GM06990 (cell line): ENCODE results near the gene ETNK1.
"Not testable (repeated sequence)": the region's sequence is repeated elsewhere in the genome, so short reads cannot be mapped to it uniquely, and the experiment has no call there.

Experiments
- DNase-seq: peaks from one replicate; pipeline ENCODE4 v3.0.0-alpha.2; 2011; ENCODE audit not compliant: insufficient read length; ENCODE audit errors: extremely low read depth
- H3K27me3 ChIP-seq: replicated peaks from 2 replicates; pipeline ENCODE4 v1.6.0; 2011; ENCODE audit warnings: low read length; ENCODE audit not compliant: control insufficient read depth, insufficient read depth
- H3K36me3 ChIP-seq: 2 replicates; pipeline ENCODE4 v1.5.1; 2011; ENCODE audit warnings: low read length; ENCODE audit not compliant: control insufficient read depth, insufficient read depth
- H3K4me3 ChIP-seq: replicated peaks from 2 replicates; pipeline ENCODE4 v1.5.1; 2011; ENCODE audit warnings: low read depth, mild to moderate bottlenecking, control low read depth, low read length
- CTCF ChIP-seq: IDR thresholded peaks from 2 replicates; pipeline ENCODE4 v1.5.1; 2011; ENCODE audit warnings: low read length, control low read depth, mild to moderate bottlenecking, inconsistent platforms; ENCODE audit not compliant: insufficient read depth, poor library complexity, severe bottlenecking

ETNK1 gene

GRCh38 chr12:22687361-22688076, 62.5 kb downstream of the ETNK1 start:
- peak; percentile 52 for DNase-seq
- H3K4me3 ChIP-seq: no peak overlapping the region
- no peak for TF ChIP-seq CTCF

DNA sequence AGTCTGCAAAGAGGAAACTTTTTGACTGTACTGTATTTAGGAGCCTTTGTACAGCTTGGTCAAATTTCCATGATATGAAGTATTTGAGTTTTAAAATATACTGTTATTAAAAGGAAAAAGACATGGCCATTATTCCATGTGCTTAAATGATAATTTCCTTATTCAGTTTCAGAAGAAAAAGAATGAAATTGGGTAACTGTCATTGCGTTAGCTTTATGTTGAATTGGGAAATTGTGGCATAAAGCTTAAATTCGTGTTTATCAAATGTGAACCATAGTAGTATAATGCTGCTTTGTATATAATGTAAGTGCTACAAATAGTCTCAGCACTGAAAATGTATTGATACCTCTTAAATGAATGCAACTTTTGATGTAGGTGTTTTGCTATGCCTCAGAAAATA, 64.9 kb downstream of the ETNK1 start:
- no peak for DNase-seq
- no peaks in the 10 kb centered on the region for H3K27me3 ChIP-seq
- TF ChIP-seq CTCF: no peak
- no peaks in the 10 kb centered on the region for H3K36me3 ChIP-seq
- H3K4me3 ChIP-seq: no peak overlapping the region

More at GRCh38 chr12:22687361-22688076, 62.5 kb downstream of the ETNK1 start:
- no peaks in the 10 kb centered on the region for H3K36me3 ChIP-seq
- H3K27me3 ChIP-seq: no peaks in the 10 kb centered on the region

DNA sequence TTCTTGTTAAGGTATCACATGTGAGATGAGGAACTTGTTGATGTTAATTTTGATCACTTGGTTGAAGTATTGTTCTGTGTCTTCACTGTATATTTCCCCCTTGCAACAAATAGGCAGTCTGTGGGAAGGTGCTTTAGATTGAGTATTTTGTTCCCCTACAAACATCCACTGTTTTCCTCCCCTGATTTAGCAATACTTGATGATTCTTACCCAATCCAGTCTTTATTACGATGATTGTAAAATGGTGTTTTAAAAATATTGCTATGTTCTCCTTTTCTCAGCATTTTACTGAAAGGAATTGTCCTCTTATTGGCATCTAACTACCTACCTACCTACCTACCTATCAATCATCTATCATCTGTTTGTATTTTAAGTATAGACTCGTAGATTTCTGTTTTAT, 66.3 kb downstream of the ETNK1 start:
- Histone ChIP-seq H3K4me3 (no peak overlapping the region), H3K36me3 (no peaks in the 10 kb centered on the region), H3K27me3 (no peaks in the 10 kb centered on the region)
- TF ChIP-seq CTCF: no peak
- DNase-seq: no peak

GRCh38 chr12:22692467-22692866, 67.5 kb downstream of the ETNK1 start:
- H3K27me3 ChIP-seq, H3K36me3 ChIP-seq, DNase-seq, H3K4me3 ChIP-seq: not testable (repeated sequence)

- peak; percentile 24 for DNase-seq
- no peak overlapping the region for H3K4me3 ChIP-seq
- no peak for TF ChIP-seq CTCF
- no peaks in the 10 kb centered on the region for H3K36me3 ChIP-seq
- no peaks in the 10 kb centered on the region for H3K27me3 ChIP-seq
Measured at GRCh38 chr12:22692964-22693555, 68.1 kb downstream of the ETNK1 start.

DNA sequence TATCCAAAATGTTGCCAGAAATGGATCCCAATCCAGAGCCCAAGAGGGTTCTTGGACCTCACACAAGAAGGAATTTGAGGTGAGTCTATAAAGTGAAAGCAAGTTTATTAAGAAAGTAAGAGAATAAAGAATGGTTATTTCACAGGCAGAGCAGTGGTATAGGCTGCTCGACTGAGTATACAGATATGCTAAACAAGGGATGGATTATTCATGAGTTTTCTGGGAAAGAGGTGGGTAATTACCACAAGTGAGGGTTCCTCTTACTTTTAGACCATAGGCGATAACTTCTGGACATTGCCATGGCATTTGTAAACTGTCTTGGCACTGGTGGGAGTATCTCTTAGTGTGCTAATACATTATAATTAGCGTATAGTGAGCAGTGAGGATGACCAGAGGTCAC, 73.6 kb downstream of the ETNK1 start:
- TF ChIP-seq CTCF: no peak
- Histone ChIP-seq H3K4me3 (no peak overlapping the region), H3K27me3 (no peaks in the 10 kb centered on the region), H3K36me3 (no peaks in the 10 kb centered on the region)
- no peak for DNase-seq

DNA sequence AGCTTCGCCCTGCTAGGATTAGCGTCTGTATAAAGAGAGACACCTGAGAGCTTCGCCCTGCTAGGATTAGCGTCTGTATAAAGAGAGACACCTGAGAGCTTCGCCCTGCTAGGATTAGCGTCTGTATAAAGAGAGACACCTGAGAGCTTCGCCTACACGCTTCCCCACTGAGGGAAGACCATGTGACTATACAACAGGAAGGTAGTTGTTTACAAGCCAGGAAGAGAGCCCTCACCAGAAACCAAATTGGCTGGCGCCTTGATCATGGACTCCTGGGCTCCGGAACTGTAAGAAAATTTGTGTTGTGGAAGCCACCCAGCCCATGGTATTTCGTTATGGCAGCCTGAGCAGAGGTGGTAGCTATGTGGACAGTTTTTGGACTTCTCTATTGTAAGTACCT, 74.7 kb downstream of the ETNK1 start:
- DNase-seq, H3K36me3 ChIP-seq, H3K4me3 ChIP-seq, H3K27me3 ChIP-seq: not testable (repeated sequence)
